Natural killer cell (primary cell): ENCODE measurements around the gene ENAH. TPM values are rescaled to one million over a fixed set of nuclear protein-coding genes. Genes with fewer than 3 reads are reported as not detected.
A peak's percentile ranks its signal among the peaks of the same experiment; 100 is the strongest.

Source experiments
- ATAC-seq, 3 donors: fragments of 150-1000 bp in 2 of 3; fragments of 200-7000 bp in 1 of 3; cut with Tn5 transposase; 1 replicate in 1 of 3; 2 replicates in 2 of 3; pipeline ENCODE4 v1.10.0; 2021; ENCODE audit warnings: mild to moderate bottlenecking in 2 of 3, moderate library complexity in 2 of 3
- DNase-seq, 2 donors: peaks; one replicate each; pipeline versions ENCODE4 v3.0.0 to v3.0.0-alpha.2; 2013 to 2021; ENCODE audit warnings: mixed read lengths in 1 of 2
- H3K27ac ChIP-seq: one replicate; pipeline ENCODE4 v1.5.1; 2013; ENCODE audit warnings: mild to moderate bottlenecking, low read length
- H3K27me3 ChIP-seq: one replicate; pipeline ENCODE4 v1.6.1; 2013; ENCODE audit warnings: low read length; ENCODE audit not compliant: control insufficient read depth, insufficient read depth
- H3K36me3 ChIP-seq: one replicate; pipeline ENCODE4 v1.6.1; 2013; ENCODE audit warnings: low read length; ENCODE audit not compliant: control insufficient read depth, insufficient read depth
- H3K4me1 ChIP-seq: one replicate; pipeline ENCODE4 v1.6.1; 2013; ENCODE audit warnings: low read length; ENCODE audit not compliant: control insufficient read depth, insufficient read depth
- H3K4me3 ChIP-seq: one replicate; pipeline ENCODE4 v1.5.1; 2013; ENCODE audit warnings: low read length
- H3K9me3 ChIP-seq: one replicate; pipeline ENCODE4 v1.6.1; 2013; ENCODE audit warnings: low read length; ENCODE audit not compliant: control insufficient read depth, insufficient read depth
- H3K27ac Mint-ChIP-seq, 2 donors: one replicate each; pipeline ENCODE4 v1.8.0; 2022; ENCODE audit warnings: mild to moderate bottlenecking in 2 of 2, mixed read lengths in 2 of 2, moderate library complexity in 1 of 2
- H3K27me3 Mint-ChIP-seq, 2 donors: one replicate each; pipeline ENCODE4 v1.8.0; 2022; ENCODE audit warnings: low read depth in 2 of 2, mixed read lengths in 2 of 2
- H3K36me3 Mint-ChIP-seq: one replicate; pipeline ENCODE4 v1.8.0; 2022; ENCODE audit warnings: mixed read lengths
- H3K4me1 Mint-ChIP-seq, 2 donors: one replicate each; pipeline ENCODE4 v1.8.0; 2022; ENCODE audit warnings: mixed read lengths in 2 of 2
- H3K4me3 Mint-ChIP-seq: one replicate; pipeline ENCODE4 v1.8.0; 2022; ENCODE audit warnings: mild to moderate bottlenecking, moderate library complexity, mixed read lengths
- H3K9me3 Mint-ChIP-seq, 2 donors: one replicate each; pipeline ENCODE4 v1.8.0; 2022; ENCODE audit warnings: mixed read lengths in 2 of 2
- CTCF ChIP-seq: fragments of 200-600 bp; IDR thresholded peaks from one replicate; pipeline ENCODE4 v1.8.0; 2022; ENCODE audit warnings: antibody characterized with exemption
- whole genome bisulfite sequencing: methylation state at CpG from one replicate; pipeline ENCODE4 v1.1.7; 2013; ENCODE audit warnings: missing lambda C conversion rate; ENCODE audit not compliant: insufficient coverage; 5-methylcytosine and 5-hydroxymethylcytosine counted together
- intact Hi-C: fragments of 100-400 bp; cut with micrococcal nuclease; formaldehyde crosslinking; loops from one replicate; pipeline ENCODE4 v1.14.2; 2022
- total RNA-seq, 4 donors: library from RNA; stranded (reverse); fragments of 120-200 nt in 1 of 4; gene quantifications; one replicate each; pipeline versions ENCODE4 v1.2.3 to v1.2.4, GENCODE V29; 2013 to 2022

The ENAH gene
- total RNA-seq, 3 donors from 2014 or later (not counting 1 experiment from before 2014, with no cell fraction given): not detected

- ATAC-seq (peak in 2 of 3 donors; percentile 8 to 10), DNase-seq (peak in 1 of 2 donors; percentile 6)
- TF ChIP-seq CTCF: no peak
- no peaks in the 10 kb centered on the region for H3K9me3 ChIP-seq
- peak overlapping the region; percentile 29 for H3K27ac ChIP-seq
- Mint-ChIP-seq H3K27ac (peak overlapping the region; percentile 88 to 98), H3K36me3 (no peaks in the 10 kb centered on the region), H3K9me3 (no peaks in the 10 kb centered on the region), H3K27me3 (no peaks in the 10 kb centered on the region), H3K4me3 (peak overlapping the region; percentile 91), H3K4me1 (peaks cover 57 to 69% of the 10 kb centered on the region in 2 donors)
- H3K4me3 ChIP-seq: no peak overlapping the region
- 60% methylated on average over 5 of the region's 5 CpGs for WGBS
- H3K36me3 ChIP-seq: no peaks in the 10 kb centered on the region
- peaks cover 46% of the 10 kb centered on the region for H3K4me1 ChIP-seq
- intact Hi-C loops: loop anchor here (1.0 to 2.0 kb wide), 2 partner anchors 9 to 25 kb away; partner anchors contain the start of gene LBR
- H3K27me3 ChIP-seq: no peaks in the 10 kb centered on the region
Measured at GRCh38 chr1:225453797-225454648, 198.9 kb downstream of the ENAH start.

- 95% methylated on average over 25 of the region's 25 CpGs for WGBS
- Mint-ChIP-seq H3K36me3 (no peaks in the 10 kb centered on the region), H3K4me1 (peaks cover 53 to 64% of the 10 kb centered on the region in 2 donors), H3K4me3 (no peak overlapping the region), H3K27me3 (no peaks in the 10 kb centered on the region), H3K9me3 (no peaks in the 10 kb centered on the region), H3K27ac (peak overlapping the region in 1 of 2 donors; percentile 88)
- TF ChIP-seq CTCF: no peak
- DNase-seq: no peak
- Histone ChIP-seq H3K27ac (no peak overlapping the region), H3K4me3 (no peak overlapping the region), H3K27me3 (no peaks in the 10 kb centered on the region), H3K36me3 (no peaks in the 10 kb centered on the region), H3K9me3 (no peaks in the 10 kb centered on the region), H3K4me1 (peaks cover 46% of the 10 kb centered on the region)
- intact Hi-C loops: no loop called here
- ATAC-seq: no peak
Measured at GRCh38 chr1:225451840-225452515, 200.9 kb downstream of the ENAH start.

- Mint-ChIP-seq H3K27me3 (no peaks in the 10 kb centered on the region), H3K9me3 (no peaks in the 10 kb centered on the region), H3K4me3 (no peak overlapping the region), H3K4me1 (peaks cover 53 to 67% of the 10 kb centered on the region in 2 donors), H3K36me3 (no peaks in the 10 kb centered on the region), H3K27ac (peak overlapping the region; percentile 15 to 80)
- no peaks in the 10 kb centered on the region for H3K9me3 ChIP-seq
- DNase-seq (no peak), ATAC-seq (no peak)
- 75% methylated on average over 5 of the region's 6 CpGs for WGBS
- H3K27me3 ChIP-seq: no peaks in the 10 kb centered on the region
- intact Hi-C loops: no loop called here
- H3K4me1 ChIP-seq: peaks cover 50% of the 10 kb centered on the region
- no peaks in the 10 kb centered on the region for H3K36me3 ChIP-seq
- no peak overlapping the region for H3K27ac ChIP-seq
- H3K4me3 ChIP-seq: no peak overlapping the region
- TF ChIP-seq CTCF: no peak
Measured at GRCh38 chr1:225451340-225451739, 201.6 kb downstream of the ENAH start.
